Activated T-cell treated with anti-CD3 and anti-CD28 coated beads for 4 hours (primary cell): Measurements from ENCODE around the gene CYB561.

Experiments used
- DNase-seq: peaks from one replicate; pipeline ENCODE4 v3.0.0-alpha.2; 2020

The CYB561 gene, protein sequence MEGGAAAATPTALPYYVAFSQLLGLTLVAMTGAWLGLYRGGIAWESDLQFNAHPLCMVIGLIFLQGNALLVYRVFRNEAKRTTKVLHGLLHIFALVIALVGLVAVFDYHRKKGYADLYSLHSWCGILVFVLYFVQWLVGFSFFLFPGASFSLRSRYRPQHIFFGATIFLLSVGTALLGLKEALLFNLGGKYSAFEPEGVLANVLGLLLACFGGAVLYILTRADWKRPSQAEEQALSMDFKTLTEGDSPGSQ

DNA sequence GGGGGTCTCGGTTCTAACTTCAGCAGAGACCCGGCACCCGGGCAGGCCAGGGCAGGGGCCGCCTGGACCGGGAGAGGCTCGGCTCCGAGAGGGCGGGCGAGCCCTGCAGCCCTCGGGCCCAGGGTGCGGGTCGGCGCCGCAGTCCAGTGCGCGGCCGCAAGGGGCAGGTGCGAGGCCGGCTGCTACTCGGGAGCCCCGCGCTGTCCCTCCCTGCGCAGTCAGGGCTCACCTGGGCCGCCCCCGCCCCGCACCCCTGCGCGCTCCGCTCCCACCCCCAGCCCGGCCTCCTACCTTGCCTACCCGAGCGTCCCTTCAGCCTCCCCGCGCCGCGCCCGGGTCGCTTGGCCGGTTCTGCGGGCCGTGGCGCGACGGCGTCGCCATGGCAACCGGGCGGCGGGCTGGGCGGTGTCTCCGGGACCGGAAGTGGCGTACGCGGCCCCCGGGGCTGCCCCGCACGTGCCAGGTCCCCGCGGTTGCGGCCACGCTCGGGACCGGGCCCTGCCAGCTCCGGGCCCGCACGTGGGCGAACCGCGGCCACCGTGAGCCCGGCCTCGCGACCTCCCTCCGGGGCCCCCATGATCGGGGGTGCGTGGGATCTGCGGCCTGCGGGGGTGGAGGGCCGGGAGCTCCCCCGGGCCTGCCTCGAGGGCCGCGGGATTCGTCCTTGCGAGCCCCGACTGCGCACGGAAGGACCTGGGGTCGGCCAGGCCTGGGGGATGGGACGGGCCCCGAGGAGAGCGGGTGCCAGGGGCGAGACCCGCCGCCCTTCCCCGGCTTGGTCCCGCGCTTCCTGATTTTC, at the start of gene CYB561:
Gene CYB561 (minus strand): TSS at position 353 of the 799 bp plus-strand sequence. CDS start 8,759 bp downstream, outside the sequence.
- DNase-seq: peak; percentile 38

- DNase-seq: no peak
Measured at GRCh38 chr17:63495491-63495890, 49.4 kb upstream of the CYB561 start.

DNA sequence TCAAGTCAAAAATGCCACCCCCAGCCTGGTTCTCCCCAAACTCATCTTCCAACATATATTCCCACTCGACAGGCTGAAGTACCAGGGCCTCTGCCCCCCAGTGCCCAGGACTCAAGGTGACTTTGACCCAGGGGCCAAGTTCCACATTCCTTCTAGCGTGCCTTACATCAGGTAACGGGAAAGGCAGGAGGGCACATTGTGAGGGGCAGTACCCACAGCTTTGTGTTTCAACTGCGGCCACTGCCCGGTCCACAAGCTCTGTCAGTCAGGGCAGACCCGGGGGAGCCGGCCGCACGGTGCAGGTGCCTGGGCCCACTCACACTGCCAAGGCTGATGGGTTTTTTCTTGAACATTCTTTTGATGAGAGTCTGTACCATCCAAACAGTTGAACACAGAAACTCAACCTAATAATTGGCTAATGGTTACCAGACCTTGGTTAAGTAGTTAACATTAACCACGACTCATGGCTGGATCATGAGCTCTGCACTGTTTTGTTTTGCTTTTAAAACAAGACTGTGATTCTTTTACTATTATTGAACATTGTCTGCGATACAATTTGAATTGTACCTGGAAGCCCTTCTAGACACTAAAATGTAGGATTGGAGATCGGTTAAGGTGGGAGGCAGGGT, 48.3 kb upstream of the CYB561 start:
- DNase-seq: no peak

- no peak for DNase-seq
Measured at GRCh38 chr17:63493411-63493810, 47.3 kb upstream of the CYB561 start.

- DNase-seq: no peak
Measured at GRCh38 chr17:63492940-63493339, 46.8 kb upstream of the CYB561 start.

DNA sequence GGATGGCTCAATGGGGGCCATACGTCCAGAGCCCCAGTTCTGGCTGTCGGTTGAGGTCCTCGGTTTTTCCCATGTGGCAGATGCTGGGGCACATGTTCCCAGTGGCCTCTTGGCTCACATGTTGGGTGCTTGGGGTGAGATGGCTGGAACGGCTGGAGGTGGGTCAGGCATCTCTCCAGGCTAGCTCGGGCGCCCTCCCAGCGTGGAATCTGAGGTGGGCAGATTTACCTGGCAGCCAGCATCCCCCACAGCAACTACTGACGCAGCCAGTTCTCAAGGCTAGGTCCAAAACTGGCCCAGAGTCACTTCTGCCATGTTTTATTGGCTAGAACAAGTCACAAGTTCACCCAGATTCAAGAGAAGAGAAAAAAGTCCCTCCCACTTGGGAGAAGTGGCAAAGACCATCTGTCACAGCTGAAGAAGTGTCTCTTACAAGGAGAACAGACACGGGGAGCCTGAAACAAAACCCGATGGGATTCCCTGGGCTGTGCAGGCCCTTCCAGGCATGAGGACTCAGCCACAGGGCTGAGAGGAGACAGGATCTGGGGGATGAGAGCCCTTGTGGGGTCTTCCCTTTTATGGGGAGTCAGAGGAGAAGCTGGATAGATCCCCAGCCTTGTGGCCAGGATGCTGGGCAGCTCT, 46.0 kb upstream of the CYB561 start:
- no peak for DNase-seq

DNA sequence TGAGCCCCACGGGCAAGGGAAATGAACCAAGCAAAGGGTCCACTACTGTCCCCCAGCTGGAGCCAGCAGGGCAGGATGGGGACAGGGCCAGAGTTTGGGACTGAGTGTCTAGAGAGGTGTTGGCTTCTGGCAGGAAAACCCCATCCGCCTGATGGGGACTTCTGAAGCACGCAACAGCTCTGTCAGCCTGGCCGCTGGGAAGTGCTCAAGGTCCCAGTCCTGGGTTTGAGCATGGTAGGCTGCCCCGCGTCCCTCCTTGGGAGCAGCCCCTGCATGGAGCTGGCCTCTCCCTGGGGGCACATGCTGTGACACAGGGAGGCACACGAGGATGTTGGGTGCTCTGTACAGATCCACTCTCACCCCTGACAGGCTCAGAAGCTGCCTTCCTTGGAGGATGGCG, 45.3 kb upstream of the CYB561 start:
- no peak for DNase-seq

DNA sequence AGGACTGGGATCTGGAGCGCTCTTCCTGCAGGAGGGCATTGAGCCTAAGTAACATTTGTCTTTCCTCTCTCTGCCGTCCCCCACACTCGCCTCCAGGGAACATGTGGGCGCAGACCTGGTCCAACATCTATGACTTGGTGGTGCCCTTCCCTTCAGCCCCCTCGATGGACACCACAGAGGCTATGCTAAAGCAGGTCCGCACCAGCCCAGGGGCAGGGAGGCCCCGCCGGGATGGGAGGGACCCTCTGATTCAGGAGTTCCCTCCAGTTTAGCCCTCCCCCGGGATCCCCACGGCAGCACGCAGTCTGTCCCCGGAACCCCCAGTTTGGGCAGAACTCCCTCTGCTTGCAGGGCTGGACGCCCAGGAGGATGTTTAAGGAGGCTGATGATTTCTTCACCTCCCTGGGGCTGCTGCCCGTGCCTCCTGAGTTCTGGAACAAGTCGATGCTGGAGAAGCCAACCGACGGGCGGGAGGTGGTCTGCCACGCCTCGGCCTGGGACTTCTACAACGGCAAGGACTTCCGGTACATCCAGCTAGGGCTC, 44.8 kb upstream of the CYB561 start:
- DNase-seq: no peak

- DNase-seq: no peak
Measured at GRCh38 chr17:63490329-63490728, 44.2 kb upstream of the CYB561 start.

- DNase-seq: no peak
Measured at GRCh38 chr17:63489291-63489690, 43.2 kb upstream of the CYB561 start.

DNA sequence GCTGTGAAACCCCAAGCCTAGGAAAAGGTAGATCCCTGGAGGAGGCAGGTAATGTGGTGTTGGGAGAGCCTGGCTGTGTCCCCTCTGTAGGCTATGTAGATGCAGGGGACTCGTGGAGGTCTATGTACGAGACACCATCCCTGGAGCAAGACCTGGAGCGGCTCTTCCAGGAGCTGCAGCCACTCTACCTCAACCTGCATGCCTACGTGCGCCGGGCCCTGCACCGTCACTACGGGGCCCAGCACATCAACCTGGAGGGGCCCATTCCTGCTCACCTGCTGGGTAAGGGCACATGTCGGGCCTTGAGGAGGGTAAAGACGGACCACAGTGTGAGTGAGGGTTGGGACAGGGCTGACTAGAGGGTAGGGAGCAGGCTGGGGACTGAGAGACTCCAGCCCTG, 42.7 kb upstream of the CYB561 start:
- DNase-seq: no peak

DNA sequence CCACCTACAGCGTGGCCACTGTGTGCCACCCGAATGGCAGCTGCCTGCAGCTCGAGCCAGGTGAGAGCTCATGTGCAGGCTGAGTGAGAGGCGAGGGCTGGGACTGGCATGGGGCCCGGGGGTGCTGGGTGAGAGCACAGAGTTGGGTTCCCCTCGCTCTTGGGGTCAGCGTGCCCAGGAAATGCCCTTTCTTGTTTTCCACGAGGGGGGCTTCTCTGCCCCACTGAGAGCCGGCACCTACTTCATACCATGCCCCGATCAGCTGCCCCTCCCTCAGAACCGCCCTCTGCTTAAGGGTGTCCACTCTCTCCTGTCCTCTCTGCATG, 40.9 kb upstream of the CYB561 start:
- no peak for DNase-seq

DNA sequence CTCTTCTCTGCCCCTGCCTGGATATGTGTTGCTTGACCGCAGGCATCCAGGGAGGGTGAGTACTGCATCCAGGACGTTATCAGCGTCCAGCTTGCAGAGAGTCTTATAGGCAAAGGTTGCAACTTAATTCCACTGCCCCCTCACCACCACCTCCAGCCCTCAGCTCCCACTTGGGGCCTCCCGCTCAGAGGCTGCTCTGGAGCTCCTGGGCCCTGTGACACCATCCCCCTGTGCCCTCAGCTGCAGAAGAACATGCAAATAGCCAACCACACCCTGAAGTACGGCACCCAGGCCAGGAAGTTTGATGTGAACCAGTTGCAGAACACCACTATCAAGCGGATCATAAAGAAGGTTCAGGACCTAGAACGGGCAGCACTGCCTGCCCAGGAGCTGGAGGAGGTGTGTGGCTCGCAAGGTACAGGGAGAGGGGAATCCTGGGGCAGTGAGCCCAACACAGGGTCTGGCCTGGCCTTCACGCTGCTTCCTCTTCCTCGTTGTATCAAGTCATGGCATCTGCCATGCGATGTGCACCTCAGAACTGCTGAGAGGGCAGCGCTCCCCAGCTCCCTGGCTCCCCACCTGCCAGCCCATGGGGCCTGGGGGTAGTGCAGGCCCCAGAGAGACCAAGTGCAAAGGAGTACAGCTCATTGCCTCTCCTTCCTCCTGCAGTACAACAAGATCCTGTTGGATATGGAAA, 40.4 kb upstream of the CYB561 start:
- no peak for DNase-seq

DNA sequence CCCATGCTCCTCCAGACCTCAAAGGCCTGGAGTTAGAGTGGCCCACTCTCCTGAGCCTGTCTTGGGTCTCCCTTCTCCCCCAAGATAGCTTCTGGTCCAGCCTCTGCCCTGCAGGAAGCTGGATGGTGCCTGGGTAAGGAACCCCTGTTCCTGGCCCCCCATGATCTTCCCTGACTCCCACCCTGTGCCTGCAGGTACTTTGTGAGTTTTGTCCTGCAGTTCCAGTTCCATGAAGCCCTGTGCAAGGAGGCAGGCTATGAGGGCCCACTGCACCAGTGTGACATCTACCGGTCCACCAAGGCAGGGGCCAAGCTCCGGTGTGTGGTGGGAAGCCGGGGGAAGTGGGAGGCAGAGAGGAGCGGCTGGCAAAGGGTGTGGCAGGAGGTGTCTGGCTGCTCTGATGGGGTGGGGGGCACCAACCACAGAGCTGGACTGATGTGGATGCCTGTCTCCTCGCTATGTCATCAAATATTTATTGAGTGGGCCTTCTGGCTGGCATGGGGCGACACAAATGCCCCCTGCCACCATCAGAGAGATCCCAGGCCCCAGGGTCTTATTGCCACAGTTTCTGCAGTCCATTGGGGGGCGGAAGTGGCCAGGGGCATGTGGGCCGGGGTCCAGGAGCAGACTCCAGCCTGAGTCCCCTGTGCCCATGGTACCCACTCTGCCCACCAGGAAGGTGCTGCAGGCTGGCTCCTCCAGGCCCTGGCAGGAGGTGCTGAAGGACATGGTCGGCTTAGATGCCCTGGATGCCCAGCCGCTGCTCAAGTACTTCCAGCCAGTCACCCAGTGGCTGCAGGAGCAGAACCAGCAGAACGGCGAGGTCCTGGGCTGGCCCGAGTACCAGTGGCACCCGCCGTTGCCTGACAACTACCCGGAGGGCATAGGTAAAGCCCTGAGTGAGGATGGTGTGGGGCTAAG, 37.8 kb upstream of the CYB561 start:
- no peak for DNase-seq

- no peak for DNase-seq
Measured at GRCh38 chr17:63483038-63483437, 36.9 kb upstream of the CYB561 start.

- DNase-seq: no peak
Measured at GRCh38 chr17:63482509-63482908, 36.4 kb upstream of the CYB561 start.

DNA sequence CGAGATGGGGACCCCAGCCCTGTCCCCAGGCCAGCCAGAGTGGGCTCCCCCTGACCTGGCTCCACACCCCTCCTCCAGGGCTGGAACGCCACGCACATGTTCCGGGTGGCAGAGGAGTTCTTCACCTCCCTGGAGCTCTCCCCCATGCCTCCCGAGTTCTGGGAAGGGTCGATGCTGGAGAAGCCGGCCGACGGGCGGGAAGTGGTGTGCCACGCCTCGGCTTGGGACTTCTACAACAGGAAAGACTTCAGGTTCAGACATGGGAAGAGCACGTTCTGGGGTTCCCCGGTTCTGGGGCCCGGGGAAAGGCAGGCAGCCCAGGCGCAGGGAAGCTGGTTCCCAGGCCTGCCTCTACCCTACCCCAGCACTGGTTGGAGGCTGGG, 35.4 kb upstream of the CYB561 start:
- no peak for DNase-seq

DNA sequence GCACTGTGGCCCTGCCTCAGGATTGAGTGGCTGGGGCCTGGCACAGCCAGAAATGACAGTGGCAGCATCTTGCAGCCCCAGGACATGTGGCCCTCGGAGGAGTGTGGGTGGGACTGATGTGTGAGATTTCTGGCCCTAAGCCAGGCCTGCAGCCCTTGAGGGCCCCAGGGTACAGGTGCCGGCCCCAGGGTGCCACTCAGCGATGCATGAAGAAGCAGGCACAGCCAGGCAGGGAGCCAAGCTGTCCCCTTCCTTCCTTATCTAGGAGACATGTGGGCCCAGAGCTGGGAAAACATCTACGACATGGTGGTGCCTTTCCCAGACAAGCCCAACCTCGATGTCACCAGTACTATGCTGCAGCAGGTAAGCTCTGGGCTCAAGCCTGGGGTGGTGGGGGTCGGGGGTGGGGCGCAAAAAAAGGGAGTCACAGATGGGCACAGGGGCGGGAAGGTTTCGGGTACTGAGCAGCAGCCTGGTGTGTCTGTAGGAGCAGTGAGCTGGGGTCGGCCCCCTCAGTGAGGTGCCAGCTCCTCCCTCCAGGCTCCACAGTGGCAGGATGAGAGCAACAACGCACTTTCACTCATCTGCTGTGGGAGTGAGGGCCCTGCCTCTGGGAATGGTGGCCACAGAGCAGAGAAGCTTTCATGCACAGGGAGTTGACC, 34.9 kb upstream of the CYB561 start:
- no peak for DNase-seq

DNA sequence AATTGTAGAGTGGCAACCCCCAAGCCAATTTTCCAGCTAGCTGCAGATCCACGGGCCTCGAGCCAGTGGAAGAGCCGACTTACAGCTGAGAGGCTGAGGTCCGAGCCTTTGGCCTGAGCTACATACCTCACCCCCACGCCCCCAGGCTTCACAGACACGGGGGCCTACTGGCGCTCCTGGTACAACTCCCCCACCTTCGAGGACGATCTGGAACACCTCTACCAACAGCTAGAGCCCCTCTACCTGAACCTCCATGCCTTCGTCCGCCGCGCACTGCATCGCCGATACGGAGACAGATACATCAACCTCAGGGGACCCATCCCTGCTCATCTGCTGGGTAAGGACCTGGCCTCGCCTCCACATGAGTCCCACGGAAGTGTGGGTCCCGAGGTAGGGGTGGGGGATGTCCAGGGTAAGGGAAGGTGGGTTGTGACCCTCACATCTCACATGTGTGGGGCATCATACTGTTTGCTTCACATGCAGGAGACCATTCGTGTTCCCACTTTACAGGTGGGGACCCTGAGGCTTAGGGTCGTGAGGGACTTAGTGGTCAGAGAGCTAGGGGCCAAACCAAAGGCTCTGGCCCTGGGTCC, 34.2 kb upstream of the CYB561 start:
- DNase-seq: no peak

DNA sequence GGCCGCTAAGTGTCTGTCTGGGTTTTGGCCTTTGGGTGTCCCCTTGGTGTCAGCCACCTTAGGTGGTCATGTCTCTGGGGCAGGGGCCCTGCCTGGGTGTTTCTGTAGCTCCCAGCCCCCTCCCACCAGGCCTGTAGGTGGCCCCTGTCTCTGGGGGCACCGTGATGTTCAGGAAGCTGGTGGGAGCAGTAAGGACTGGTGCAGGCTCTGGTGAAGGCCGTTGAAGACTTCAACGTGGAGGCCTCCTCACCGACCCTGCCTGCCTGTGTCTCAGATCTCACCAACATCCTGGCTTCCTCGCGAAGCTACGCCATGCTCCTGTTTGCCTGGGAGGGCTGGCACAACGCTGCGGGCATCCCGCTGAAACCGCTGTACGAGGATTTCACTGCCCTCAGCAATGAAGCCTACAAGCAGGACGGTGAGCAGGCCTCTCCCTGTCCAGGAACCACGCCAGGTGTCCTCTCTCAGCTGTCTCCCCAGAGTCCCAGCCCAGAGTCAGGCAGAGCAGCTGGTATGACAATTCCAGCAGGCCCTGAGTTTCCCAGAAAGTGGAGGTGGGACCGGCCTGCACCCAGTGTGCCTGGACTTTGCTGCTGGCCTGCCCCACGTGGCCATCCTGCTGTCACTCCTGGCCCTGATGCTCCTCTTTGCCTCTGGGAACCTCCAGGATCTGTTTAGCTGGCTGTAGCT, 33.5 kb upstream of the CYB561 start:
- DNase-seq: no peak
